GM23338 (cell line): ENCODE data around the gene MLH1. TPM values are rescaled to one million over a fixed set of nuclear protein-coding genes. Genes with fewer than 3 reads are reported as not detected.

ENCODE experiments used
- ATAC-seq: fragments of 200-7000 bp; cut with Tn5 transposase; 3 replicates; pipeline ENCODE4 v1.9.1; 2020
- DNase-seq: peaks from one replicate; pipeline ENCODE4 v3.0.0-alpha.2; 2015; ENCODE audit warnings: low spot score
- H2AFZ ChIP-seq: fragments of 200-600 bp; sonication (generic); 2 replicates; pipeline ENCODE4 v1.8.0; 2016; ENCODE audit warnings: antibody characterized with exemption, mild to moderate bottlenecking, moderate library complexity
- H3F3A ChIP-seq: fragments of 200-600 bp; sonication (generic); replicated peaks from 2 replicates; pipeline ENCODE4 v1.8.0; 2017; ENCODE audit warnings: antibody characterized with exemption, mixed run types, low read depth
- H3K27ac ChIP-seq: fragments of 200-600 bp; sonication (generic); 2 replicates; pipeline ENCODE4 v1.6.1; 2016; ENCODE audit warnings: low read depth
- H3K27me3 ChIP-seq: fragments of 200-600 bp; sonication (generic); 2 replicates; pipeline ENCODE4 v1.8.0; 2016; ENCODE audit warnings: mild to moderate bottlenecking, mixed run types, moderate library complexity; ENCODE audit not compliant: insufficient read depth
- H3K36me3 ChIP-seq: fragments of 200-600 bp; sonication (generic); 2 replicates; pipeline ENCODE4 v1.8.0; 2016; ENCODE audit warnings: mild to moderate bottlenecking; ENCODE audit not compliant: insufficient read depth
- H3K4me1 ChIP-seq: fragments of 200-600 bp; sonication (generic); 2 replicates; pipeline ENCODE4 v1.8.0; 2016; ENCODE audit warnings: mild to moderate bottlenecking, moderate library complexity; ENCODE audit not compliant: insufficient read depth
- H3K4me2 ChIP-seq: fragments of 200-600 bp; sonication (generic); 2 replicates; pipeline ENCODE4 v1.7.1; 2017; ENCODE audit warnings: mixed run types
- H3K4me3 ChIP-seq: fragments of 200-600 bp; sonication (generic); 2 replicates; pipeline ENCODE4 v1.6.1; 2016; ENCODE audit warnings: mixed run types
- H3K79me2 ChIP-seq: fragments of 200-600 bp; sonication (generic); replicated peaks from 2 replicates; pipeline ENCODE4 v1.8.0; 2017; ENCODE audit warnings: mild to moderate bottlenecking; ENCODE audit not compliant: insufficient read depth
- H3K9me2 ChIP-seq: fragments of 200-600 bp; sonication (generic); 2 replicates; pipeline ENCODE4 v1.8.0; 2017; ENCODE audit not compliant: insufficient read depth
- H4K20me1 ChIP-seq: fragments of 200-600 bp; sonication (generic); replicated peaks from 2 replicates; pipeline ENCODE4 v1.8.0; 2017; ENCODE audit warnings: mild to moderate bottlenecking; ENCODE audit not compliant: insufficient read depth
- H3K27ac Mint-ChIP-seq: 2 replicates; pipeline ENCODE4 v1.8.0; 2020; ENCODE audit warnings: inconsistent platforms, mild to moderate bottlenecking, moderate library complexity, mixed read lengths
- H3K27me3 Mint-ChIP-seq: 3 replicates; pipeline ENCODE4 v1.8.0; 2022; ENCODE audit warnings: low read depth, mild to moderate bottlenecking, moderate library complexity, mixed read lengths, inconsistent platforms; ENCODE audit not compliant: insufficient read depth, poor library complexity
- H3K36me3 Mint-ChIP-seq: 3 replicates; pipeline ENCODE4 v1.8.0; 2021; ENCODE audit warnings: low read depth, mild to moderate bottlenecking, inconsistent platforms, moderate library complexity, mixed read lengths
- H3K4me1 Mint-ChIP-seq: 3 replicates; pipeline ENCODE4 v1.8.0; 2020; ENCODE audit warnings: mild to moderate bottlenecking, inconsistent platforms, mixed read lengths
- H3K4me3 Mint-ChIP-seq: 3 replicates; pipeline ENCODE4 v1.8.0; 2021; ENCODE audit warnings: moderate library complexity, mild to moderate bottlenecking, inconsistent platforms, mixed read lengths
- H3K9me3 Mint-ChIP-seq: 3 replicates; pipeline ENCODE4 v1.8.0; 2020; ENCODE audit warnings: moderate library complexity, mild to moderate bottlenecking, inconsistent platforms, mixed read lengths
- CREB1 ChIP-seq: fragments of 250-450 bp; sonication (Bioruptor Pico); IDR thresholded peaks from 2 replicates; pipeline ENCODE4 v1.5.0; 2020; ENCODE audit warnings: low read depth, mild to moderate bottlenecking, moderate library complexity
- CTCF ChIP-seq, 2 experiments: fragments of 200-600 bp in 1 of 2; sonication (generic) in 1 of 2; conservative IDR thresholded peaks; 2 replicates each; pipeline versions ENCODE4 v1.5.1 to v1.6.1; 2016 to 2017; ENCODE audit warnings: antibody characterized with exemption in 2 of 2, low read depth in 2 of 2, mild to moderate bottlenecking in 2 of 2, moderate library complexity in 1 of 2
- ETS1 ChIP-seq: IDR thresholded peaks from 2 replicates; pipeline ENCODE4 v1.6.1; 2016; ENCODE audit warnings: antibody characterized with exemption
- EZH2 ChIP-seq: fragments of 200-600 bp; sonication (generic); IDR thresholded peaks from one replicate; pipeline ENCODE4 v1.8.0; 2017; ENCODE audit warnings: antibody characterized with exemption, mild to moderate bottlenecking, low read depth; ENCODE audit not compliant: unreplicated experiment
- EZH2phosphoT487 ChIP-seq: fragments of 200-600 bp; sonication (generic); IDR thresholded peaks from one replicate; pipeline ENCODE4 v1.8.1; 2018; ENCODE audit warnings: antibody characterized with exemption; ENCODE audit not compliant: unreplicated experiment
- JUNB ChIP-seq: IDR thresholded peaks from one replicate; pipeline ENCODE4 v1.6.1; 2016; ENCODE audit warnings: antibody characterized with exemption; ENCODE audit not compliant: unreplicated experiment
- NANOG ChIP-seq: IDR thresholded peaks from 2 replicates; pipeline ENCODE4 v1.6.1; 2016; ENCODE audit warnings: antibody characterized with exemption, borderline replicate concordance
- POLR2AphosphoS5 ChIP-seq: IDR thresholded peaks from 2 replicates; pipeline ENCODE4 v1.6.1; 2016; ENCODE audit warnings: antibody characterized with exemption, low read depth
- REST ChIP-seq: IDR thresholded peaks from one replicate; pipeline ENCODE4 v1.6.1; 2018; ENCODE audit warnings: antibody characterized with exemption; ENCODE audit not compliant: unreplicated experiment
- STAT1 ChIP-seq: IDR thresholded peaks from one replicate; pipeline ENCODE4 v1.6.1; 2016; ENCODE audit warnings: antibody characterized with exemption; ENCODE audit not compliant: unreplicated experiment
- ZNF114 ChIP-seq: fragments of 250-450 bp; sonication (Bioruptor Pico); IDR thresholded peaks from 2 replicates; pipeline ENCODE4 v1.5.0; 2020; ENCODE audit warnings: mild to moderate bottlenecking, moderate library complexity
- ZNF331 ChIP-seq: fragments of 250-450 bp; sonication (Bioruptor Pico); IDR thresholded peaks from 2 replicates; pipeline ENCODE4 v1.5.0; 2020; ENCODE audit warnings: low read depth, mild to moderate bottlenecking, moderate library complexity
- ZNF462 ChIP-seq: fragments of 250-450 bp; sonication (Bioruptor Pico); IDR thresholded peaks from 2 replicates; pipeline ENCODE4 v1.5.0; 2020; ENCODE audit warnings: mild to moderate bottlenecking, moderate library complexity
- polyA plus RNA-seq: library from polyadenylated mRNA; unstranded; fragments of >200 nt; fragmentation: Nextera tagmentation; extraction: Ambion mirVana; gene quantifications from 2 replicates; pipeline ENCODE4 v1.2.1, GENCODE V29; 2016
- total RNA-seq: library from RNA; depleted of rRNA; stranded (reverse); fragments of >200 nt; shearing (Covaris generic); gene quantifications from 2 replicates; pipeline ENCODE4 v1.2.3, GENCODE V29; 2014

The MLH1 gene
- total and polyA plus RNA-seq, 2 experiments from 2014 or later = 31.7 to 58.0 TPM

GRCh38 chr3:36964817-36965216 lies 28.5 kb upstream of the MLH1 start:
- ATAC-seq (no peak), DNase-seq (no peak)
- Histone ChIP-seq H3K9me2 (no peaks in the 10 kb centered on the region), H3K27me3 (no peaks in the 10 kb centered on the region), H3K27ac (0 out of 2 replicates have a peak overlapping the region, but pooled peaks have one; percentile 12), H3K36me3 (no peaks in the 10 kb centered on the region), H3K4me3 (no peak overlapping the region), H3K4me2 (peak overlapping the region; percentile 47; the same call in 1 of the 2 replicates), H3K79me2 (no peaks in the 10 kb centered on the region), H3K4me1 (peaks cover 15% of the 10 kb centered on the region), H2AFZ (0 out of 2 replicates have a peak overlapping the region, but pooled peaks have one; percentile 23), H4K20me1 (no peaks in the 10 kb centered on the region), H3F3A (no peaks in the 10 kb centered on the region)
- Mint-ChIP-seq H3K4me1 (peaks cover 25% of the 10 kb centered on the region), H3K9me3 (no peaks in the 10 kb centered on the region), H3K27me3 (peaks cover 5% of the 10 kb centered on the region), H3K27ac (peak overlapping the region; percentile 57; the same call in 1 of the 2 replicates), H3K36me3 (no peaks in the 10 kb centered on the region), H3K4me3 (no peak overlapping the region)
- TF ChIP-seq EZH2phosphoT487 = no peak
- TF ChIP-seq CTCF (conservative IDR thresholded peaks at IDR 0.05; ENCODE audit: low read depth in 2 of 2) = no peak
- no peak for TF ChIP-seq STAT1
- TF ChIP-seq EZH2 = no peak
- TF ChIP-seq ETS1 = no peak
- TF ChIP-seq POLR2AphosphoS5 = no peak
- no peak for TF ChIP-seq REST
- TF ChIP-seq CREB1 (CRISPR knock-in tag) = no peak
- no peak for TF ChIP-seq JUNB
- no peak for TF ChIP-seq NANOG
- no peak for TF ChIP-seq ZNF114
- TF ChIP-seq ZNF462 (CRISPR knock-in tag) = no peak
- TF ChIP-seq ZNF331 (CRISPR knock-in tag) = no peak
